Endodermal cell (in vitro differentiated cells): Measurements from ENCODE around the gene UGT2A1. TPM values are rescaled to one million over a fixed set of nuclear protein-coding genes. Genes with fewer than 3 reads are reported as not detected.

ENCODE experiments used
- DNase-seq: peaks from one replicate; pipeline ENCODE4 v3.0.0-alpha.2; 2017
- H3K27ac ChIP-seq: 2 replicates; pipeline ENCODE4 v1.5.1; 2013; ENCODE audit warnings: mild to moderate bottlenecking, low read depth, low read length, moderate library complexity
- H3K27me3 ChIP-seq: 2 replicates; pipeline ENCODE4 v1.6.1; 2013; ENCODE audit warnings: mild to moderate bottlenecking, low read length, moderate library complexity; ENCODE audit not compliant: insufficient read depth, control insufficient read depth, poor library complexity, severe bottlenecking
- H3K36me3 ChIP-seq: 2 replicates; pipeline ENCODE4 v1.7.0; 2013; ENCODE audit warnings: mild to moderate bottlenecking, low read length, moderate library complexity; ENCODE audit not compliant: control insufficient read depth, insufficient read depth
- H3K4me1 ChIP-seq: one replicate; pipeline ENCODE4 v1.7.0; 2013; ENCODE audit warnings: low read length; ENCODE audit not compliant: control insufficient read depth, insufficient read depth
- H3K4me3 ChIP-seq: 2 replicates; pipeline ENCODE4 v1.5.1; 2013; ENCODE audit warnings: mild to moderate bottlenecking, low read length, moderate library complexity
- H3K9ac ChIP-seq: 2 replicates; pipeline ENCODE4 v1.6.1; 2013; ENCODE audit warnings: mild to moderate bottlenecking, low read length, moderate library complexity; ENCODE audit not compliant: poor library complexity, severe bottlenecking; ENCODE audit errors: extremely low read depth
- H3K9me3 ChIP-seq: 2 replicates; pipeline ENCODE4 v1.6.1; 2013; ENCODE audit warnings: mild to moderate bottlenecking, low read length, moderate library complexity; ENCODE audit not compliant: control insufficient read depth
- H3K27ac Mint-ChIP-seq: 2 replicates; pipeline ENCODE4 v1.8.0; 2020; ENCODE audit warnings: mixed read lengths
- H3K27me3 Mint-ChIP-seq: 2 replicates; pipeline ENCODE4 v1.8.0; 2021; ENCODE audit warnings: mild to moderate bottlenecking, mixed read lengths; ENCODE audit not compliant: insufficient read depth
- H3K36me3 Mint-ChIP-seq: 2 replicates; pipeline ENCODE4 v1.8.0; 2020; ENCODE audit warnings: low read depth, mixed read lengths
- H3K4me1 Mint-ChIP-seq: 2 replicates; pipeline ENCODE4 v1.8.0; 2020; ENCODE audit warnings: mixed read lengths
- H3K4me3 Mint-ChIP-seq: 2 replicates; pipeline ENCODE4 v1.8.0; 2020; ENCODE audit warnings: mild to moderate bottlenecking, moderate library complexity, mixed read lengths
- H3K9me3 Mint-ChIP-seq: 2 replicates; pipeline ENCODE4 v1.8.0; 2020; ENCODE audit warnings: mild to moderate bottlenecking, mixed read lengths
- WGBS, 2 experiments: methylation state at CpG; one replicate each; pipeline versions ENCODE4 v1.1.5 to v1.1.7; 2013; ENCODE audit warnings: missing lambda C conversion rate in 2 of 2, mixed read lengths in 1 of 2; ENCODE audit not compliant: insufficient coverage in 1 of 2, insufficient read length in 1 of 2; 5-methylcytosine and 5-hydroxymethylcytosine counted together
- total RNA-seq, 2 donors: library from RNA; stranded (reverse); fragmentation: NEBNext Ultra II Directional in 1 of 2; extraction: Animal tissue kit (Norgen Biotek cat#: 25700) in 1 of 2; gene quantifications; 2 replicates in 1 of 2; 3 replicates in 1 of 2; pipeline ENCODE4 v1.2.1, GENCODE V29; 2021
- TF ChIP-seq, protein P1 (sequence below): fragments of 200-600 bp; sonication (generic); conservative IDR thresholded peaks from 2 replicates; pipeline ENCODE4 v1.5.0; 2021; ENCODE audit warnings: antibody characterized with exemption, mild to moderate bottlenecking

UGT2A1 gene
- total RNA-seq, 2 donors from 2014 or later, result not detected

DNA sequence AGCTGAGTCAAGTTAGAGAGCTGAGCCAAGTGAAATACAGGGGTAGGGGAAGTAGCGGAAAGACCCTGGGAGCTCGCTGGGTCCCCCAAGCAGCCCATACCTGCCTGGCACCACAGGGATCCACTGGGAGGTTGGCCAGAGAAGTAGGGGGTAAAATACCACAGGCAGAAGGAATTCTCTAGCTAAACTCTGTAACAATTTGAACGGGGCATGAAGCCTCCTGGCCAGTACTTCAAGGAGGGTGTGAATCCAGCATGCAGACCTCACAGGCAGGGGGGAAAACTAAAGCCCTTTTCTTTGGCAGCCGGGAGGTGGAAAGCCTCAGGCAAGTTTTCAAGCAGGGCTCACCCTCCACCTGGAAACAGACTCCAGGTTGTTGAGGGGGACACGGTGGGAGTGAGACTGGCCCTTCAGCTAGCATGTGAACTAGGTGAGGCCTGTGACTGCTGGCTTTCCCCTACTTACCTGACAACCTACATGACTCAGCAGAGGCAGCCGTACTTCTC, 3.7 kb upstream of the UGT2A1 start:
- no peaks in the 10 kb centered on the region for H3K27me3 ChIP-seq
- H3K36me3 Mint-ChIP-seq, result peaks cover 1% of the 10 kb centered on the region
- H3K4me3 ChIP-seq, result no peak overlapping the region
- DNase-seq, result peak; percentile 66
- H3K9me3 Mint-ChIP-seq, result peaks cover 12% of the 10 kb centered on the region
- H3K27ac Mint-ChIP-seq, result peak overlapping the region; percentile 72
- TF ChIP-seq, protein P1, sequence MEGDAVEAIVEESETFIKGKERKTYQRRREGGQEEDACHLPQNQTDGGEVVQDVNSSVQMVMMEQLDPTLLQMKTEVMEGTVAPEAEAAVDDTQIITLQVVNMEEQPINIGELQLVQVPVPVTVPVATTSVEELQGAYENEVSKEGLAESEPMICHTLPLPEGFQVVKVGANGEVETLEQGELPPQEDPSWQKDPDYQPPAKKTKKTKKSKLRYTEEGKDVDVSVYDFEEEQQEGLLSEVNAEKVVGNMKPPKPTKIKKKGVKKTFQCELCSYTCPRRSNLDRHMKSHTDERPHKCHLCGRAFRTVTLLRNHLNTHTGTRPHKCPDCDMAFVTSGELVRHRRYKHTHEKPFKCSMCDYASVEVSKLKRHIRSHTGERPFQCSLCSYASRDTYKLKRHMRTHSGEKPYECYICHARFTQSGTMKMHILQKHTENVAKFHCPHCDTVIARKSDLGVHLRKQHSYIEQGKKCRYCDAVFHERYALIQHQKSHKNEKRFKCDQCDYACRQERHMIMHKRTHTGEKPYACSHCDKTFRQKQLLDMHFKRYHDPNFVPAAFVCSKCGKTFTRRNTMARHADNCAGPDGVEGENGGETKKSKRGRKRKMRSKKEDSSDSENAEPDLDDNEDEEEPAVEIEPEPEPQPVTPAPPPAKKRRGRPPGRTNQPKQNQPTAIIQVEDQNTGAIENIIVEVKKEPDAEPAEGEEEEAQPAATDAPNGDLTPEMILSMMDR, result no peak
- no peak overlapping the region for H3K4me3 Mint-ChIP-seq
- H3K27ac ChIP-seq, result no peak overlapping the region
- H3K4me1 ChIP-seq, result no peaks in the 10 kb centered on the region
- H3K36me3 ChIP-seq, result no peaks in the 10 kb centered on the region
- no peaks in the 10 kb centered on the region for H3K4me1 Mint-ChIP-seq
- H3K9me3 ChIP-seq, result peaks cover 6% of the 10 kb centered on the region
- H3K9ac ChIP-seq, result no peak overlapping the region
- WGBS, 2 experiments, result 85 to 88% methylated on average over 3 to 6 of the region's 6 CpGs
- no peaks in the 10 kb centered on the region for H3K27me3 Mint-ChIP-seq

DNA sequence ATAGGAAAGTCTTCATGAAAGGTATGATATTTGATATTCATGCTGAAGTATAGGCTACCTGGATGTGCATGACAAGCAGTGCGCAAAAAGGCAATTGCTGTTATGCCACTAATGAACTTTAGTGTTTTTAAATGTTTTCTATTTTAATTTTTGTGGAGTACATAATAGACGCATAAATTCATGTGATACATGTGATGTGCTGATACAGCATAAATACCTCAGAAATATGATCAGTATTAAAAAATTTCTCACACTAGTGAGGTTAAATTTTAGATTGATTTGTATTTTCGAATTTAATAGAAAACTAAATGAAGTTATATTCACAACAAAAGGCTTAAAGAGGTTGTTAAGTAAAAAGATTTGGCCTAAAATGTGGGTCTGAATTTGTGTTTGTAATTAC, 2.2 kb downstream of the UGT2A1 start:
- Mint-ChIP-seq H3K36me3 (no peaks in the 10 kb centered on the region), H3K4me1 (no peaks in the 10 kb centered on the region)

DNA sequence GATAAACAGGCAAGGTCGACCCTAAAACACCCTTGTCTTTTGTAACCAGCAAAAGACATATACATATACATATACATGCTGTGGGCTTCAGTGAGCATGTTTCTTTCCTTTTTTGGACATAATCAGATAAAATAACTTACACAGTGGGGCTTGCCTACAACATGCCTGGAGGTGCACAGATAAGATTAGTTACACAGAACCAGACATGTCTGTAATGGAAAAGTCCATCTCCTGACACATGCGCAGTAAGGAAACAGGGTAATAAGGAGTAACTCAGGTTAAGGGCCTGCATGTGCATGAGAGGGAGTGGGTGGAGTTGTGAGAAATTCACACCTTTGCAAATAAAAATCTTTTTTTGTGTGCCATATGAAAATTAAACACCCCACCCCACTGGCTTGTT, 3.4 kb downstream of the UGT2A1 start:
- TF ChIP-seq, protein P1, result no peak
- Histone ChIP-seq H3K9ac (no peak overlapping the region), H3K27ac (no peak overlapping the region), H3K9me3 (no peaks in the 10 kb centered on the region), H3K4me1 (peaks cover 6% of the 10 kb centered on the region), H3K27me3 (no peaks in the 10 kb centered on the region), H3K36me3 (no peaks in the 10 kb centered on the region), H3K4me3 (no peak overlapping the region)
- WGBS, 2 experiments, result 83 to 85% methylated on average over 2 of the region's 2 CpGs
- Mint-ChIP-seq H3K36me3 (no peaks in the 10 kb centered on the region), H3K27ac (no peak overlapping the region), H3K4me1 (peaks cover 2% of the 10 kb centered on the region), H3K27me3 (peaks cover 3% of the 10 kb centered on the region), H3K9me3 (no peaks in the 10 kb centered on the region), H3K4me3 (no peak overlapping the region)
- no peak for DNase-seq

More for the DNA sequence above, 2.2 kb downstream of the UGT2A1 start:
- no peak overlapping the region for H3K27ac ChIP-seq
- no peaks in the 10 kb centered on the region for H3K27me3 ChIP-seq
- Mint-ChIP-seq H3K9me3 (no peaks in the 10 kb centered on the region), H3K27me3 (peaks cover 3% of the 10 kb centered on the region), H3K27ac (no peak overlapping the region), H3K4me3 (no peak overlapping the region)
- no peak for DNase-seq
- TF ChIP-seq, protein P1, result no peak
- H3K36me3 ChIP-seq, result no peaks in the 10 kb centered on the region
- H3K4me3 ChIP-seq, result no peak overlapping the region
- WGBS, 2 experiments, result 67% methylated on average over 1 to 2 of the region's 3 CpGs
- H3K9me3 ChIP-seq, result no peaks in the 10 kb centered on the region
- H3K9ac ChIP-seq, result no peak overlapping the region
- H3K4me1 ChIP-seq, result no peaks in the 10 kb centered on the region
